ENCODE measurements around the gene ALK.

ALK gene

DNA sequence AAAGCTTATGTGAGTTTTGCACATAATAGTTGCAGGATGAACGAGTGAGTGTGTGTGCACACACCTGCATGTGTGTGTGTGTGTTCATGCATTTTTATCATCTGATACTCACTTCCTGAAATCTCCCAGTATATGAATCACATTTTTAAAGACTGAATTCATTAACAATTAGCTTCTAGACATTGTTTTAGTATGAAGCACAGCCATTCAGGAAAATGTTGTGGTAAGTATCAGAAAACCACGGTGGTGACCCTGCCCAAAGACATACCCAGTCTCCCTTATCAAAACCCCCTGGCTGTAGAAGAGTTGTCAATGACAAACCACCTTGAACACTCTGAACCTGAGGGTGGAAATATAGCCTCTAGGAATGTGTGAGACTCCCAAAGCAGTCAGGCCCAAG, 220.8 kb downstream of the ALK start:
- no peak for TF ChIP-seq ZFX (IDR thresholded peaks at IDR 0.05; ENCODE audit: borderline replicate concordance)
- no peak for TF ChIP-seq CTCF (IDR thresholded peaks at IDR 0.05)
- H3K27ac ChIP-seq = no peak overlapping the region

DNA sequence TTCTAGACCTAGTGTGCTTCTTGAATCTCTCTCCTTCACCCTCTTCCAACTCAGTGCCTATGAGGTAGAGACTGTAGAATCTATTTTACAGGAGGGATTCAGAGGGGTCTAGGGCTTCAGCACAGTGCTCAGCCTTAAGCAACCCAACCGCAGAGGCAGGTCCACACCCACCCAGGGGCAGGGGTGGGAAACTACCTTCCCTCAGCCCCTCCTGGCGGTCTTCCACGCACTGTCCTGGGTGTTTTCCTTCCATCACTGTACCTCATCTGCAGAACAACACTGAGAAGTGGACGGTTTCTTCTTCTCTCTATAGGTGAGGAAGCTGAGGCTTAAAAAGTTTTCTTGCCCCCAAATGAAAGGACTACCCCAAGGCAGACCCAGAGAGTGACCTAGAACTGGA, 222.3 kb downstream of the ALK start:
- no peak for TF ChIP-seq CTCF (IDR thresholded peaks at IDR 0.05)
- no peak for TF ChIP-seq ZFX (IDR thresholded peaks at IDR 0.05; ENCODE audit: borderline replicate concordance)
- H3K27ac ChIP-seq = no peak overlapping the region

DNA sequence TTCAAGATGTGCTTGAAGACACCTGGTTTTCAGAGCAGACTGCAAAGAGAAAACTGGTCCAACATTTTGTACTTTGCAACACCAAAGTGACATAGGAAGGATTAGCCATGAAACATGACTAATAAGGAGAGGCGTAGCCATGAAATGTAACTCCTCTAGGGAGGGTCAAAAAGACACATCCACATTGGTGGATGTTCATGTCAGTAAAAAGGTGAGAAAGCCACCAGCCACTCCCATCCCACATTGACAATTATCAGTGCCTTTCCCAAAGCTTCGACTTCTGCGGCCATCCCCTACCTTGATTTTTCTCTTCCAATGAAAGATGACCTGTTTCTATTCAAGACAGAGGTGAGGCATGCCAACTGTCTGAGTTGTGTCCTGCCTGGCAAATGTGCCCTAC, 223.2 kb downstream of the ALK start:
- H3K27ac ChIP-seq = no peak overlapping the region
- no peak for TF ChIP-seq CTCF (IDR thresholded peaks at IDR 0.05)

DNA sequence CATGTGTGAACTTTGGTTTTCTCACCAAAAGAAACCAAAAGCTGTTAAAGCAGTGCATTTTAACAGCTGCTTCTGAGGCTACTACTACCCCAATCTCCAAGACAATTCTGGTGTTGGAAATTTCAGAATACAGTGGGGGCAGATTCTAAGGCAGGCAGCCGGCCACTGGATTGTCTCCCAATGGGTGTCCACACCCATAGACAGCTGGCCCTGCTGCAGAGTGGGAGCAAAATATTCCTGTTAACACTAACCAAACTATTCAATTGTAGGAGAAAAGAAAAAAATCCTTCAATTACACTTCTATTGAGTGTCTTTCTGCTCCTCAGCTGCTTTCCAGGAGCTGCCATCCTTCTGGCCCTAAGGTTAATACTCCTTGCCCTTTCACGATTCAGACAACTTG, 223.7 kb downstream of the ALK start:
- H3K27ac ChIP-seq = no peak overlapping the region
- TF ChIP-seq CTCF (IDR thresholded peaks at IDR 0.05) (no peak), ZFX (IDR thresholded peaks at IDR 0.05; ENCODE audit: borderline replicate concordance) (no peak)

- H3K27ac ChIP-seq = no peak overlapping the region
- no peak for TF ChIP-seq ZFX (IDR thresholded peaks at IDR 0.05; ENCODE audit: borderline replicate concordance)
- TF ChIP-seq CTCF (IDR thresholded peaks at IDR 0.05) = no peak
These were observed 224.2 kb downstream of the ALK start for GRCh38 chr2:29697181-29697580.

GRCh38 chr2:29694741-29695140, 226.6 kb downstream of the ALK start:
- TF ChIP-seq ZFX (IDR thresholded peaks at IDR 0.05; ENCODE audit: borderline replicate concordance) (no peak), CTCF (IDR thresholded peaks at IDR 0.05) (no peak)
- H3K27ac ChIP-seq = no peak overlapping the region

- TF ChIP-seq ZFX (IDR thresholded peaks at IDR 0.05; ENCODE audit: borderline replicate concordance) = no peak
- no peak overlapping the region for H3K27ac ChIP-seq
These were observed 229.9 kb downstream of the ALK start for GRCh38 chr2:29691391-29691950.

GRCh38 chr2:29689666-29690065, 231.7 kb downstream of the ALK start:
- TF ChIP-seq ZFX (IDR thresholded peaks at IDR 0.05; ENCODE audit: borderline replicate concordance) (no peak), CTCF (IDR thresholded peaks at IDR 0.05) (no peak)
- H3K27ac ChIP-seq = no peak overlapping the region

All from 22Rv1 (cell line).